Stimulated activated CD4-positive, alpha-beta T cell treated with anti-CD3 and anti-CD28 coated beads, Interleukin-2, amount 100 ng/mL, for 24 hours (primary cell): ENCODE measurements around the gene MAK.
A peak's percentile ranks its signal among the peaks of the same experiment; 100 is the strongest.

Experiments
- DNase-seq, 2 donors: peaks; one replicate each; pipeline ENCODE4 v3.0.0-alpha.2; 2020

MAK gene

DNA sequence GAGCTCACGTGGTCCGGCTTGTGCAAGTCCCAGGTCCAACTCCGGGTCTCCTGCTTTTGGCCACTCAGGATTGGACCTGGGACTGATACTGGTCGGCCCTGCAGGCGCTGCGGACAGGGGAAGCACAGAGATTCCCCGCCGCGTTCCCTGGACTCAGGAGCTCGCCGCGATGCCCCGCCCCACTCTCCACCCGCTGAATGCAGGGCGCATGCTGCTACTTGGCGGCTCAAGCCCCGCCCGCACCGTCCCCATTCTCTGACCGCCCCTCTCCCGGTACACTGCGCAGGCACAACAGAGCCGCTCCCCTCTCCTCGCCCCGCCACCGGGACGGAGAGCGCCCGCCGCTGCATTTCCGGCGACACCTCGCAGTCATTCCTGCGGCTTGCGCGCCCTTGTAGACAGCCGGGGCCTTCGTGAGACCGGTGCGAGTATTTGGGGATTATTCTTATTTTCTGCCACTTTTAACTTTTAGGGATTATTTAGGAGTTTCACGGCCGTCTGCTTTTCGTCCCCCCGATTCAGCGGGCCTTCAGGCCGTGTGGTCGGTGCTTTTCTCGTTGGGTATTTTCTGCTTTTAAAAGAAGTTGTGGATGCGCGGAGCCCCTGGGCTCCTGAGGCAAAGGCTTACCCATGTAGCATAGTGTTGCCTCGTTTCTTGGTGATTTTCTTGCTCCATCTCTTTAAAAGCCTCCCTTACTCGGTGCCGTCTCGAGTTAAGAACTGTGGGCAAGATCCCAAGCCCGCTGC is 115.3 kb downstream of the MAK start, which contains the start of gene TMEM14C:
Gene TMEM14C (plus strand): TSS at position 251 of the 747 bp plus-strand sequence. CDS start 1,544 bp downstream, outside the sequence.
- peak; percentile 89 to 96 for DNase-seq

- no peak for DNase-seq
Measured at GRCh38 chr6:10722570-10722819, 115.8 kb downstream of the MAK start.

- no peak for DNase-seq
Measured at GRCh38 chr6:10721850-10722569, 116.3 kb downstream of the MAK start.

- DNase-seq = peak in 1 of 2 donors; percentile 42
Measured at GRCh38 chr6:10720960-10721849, 117.1 kb downstream of the MAK start.

GRCh38 chr6:10720265-10720959 is 117.9 kb downstream of the MAK start:
- peak; percentile 58 to 69 for DNase-seq

DNA sequence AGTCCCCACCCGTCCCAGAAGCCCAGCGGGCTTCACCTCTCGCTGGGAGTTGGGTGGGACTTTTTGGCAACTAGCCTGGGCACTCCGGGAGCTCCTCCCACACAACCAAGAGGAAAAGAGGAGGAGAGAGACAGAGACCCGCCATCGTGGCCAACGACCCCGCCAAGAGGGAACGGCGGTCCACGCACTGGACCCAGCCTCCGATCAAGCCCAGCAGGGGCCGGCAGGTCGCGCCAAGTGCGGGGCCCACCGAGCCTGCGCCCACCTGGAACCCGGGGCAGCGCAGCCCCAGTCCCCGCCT is 118.4 kb downstream of the MAK start:
- no peak for DNase-seq

GRCh38 chr6:10719296-10719963 is 118.9 kb downstream of the MAK start:
- DNase-seq = peak; percentile 32

GRCh38 chr6:10713962-10714361 is 124.4 kb downstream of the MAK start:
- no peak for DNase-seq
